ENCODE results near the gene SMG1. TPM values are rescaled to one million over a fixed set of nuclear protein-coding genes. Genes with fewer than 3 reads are reported as not detected.

SMG1 gene
- total and polyA plus RNA-seq, 4 donors: 5.3 to 70.8 (median 22.3) TPM

GRCh38 chr16:18789515-18789849 lies 136.7 kb downstream of the SMG1 start:
- WGBS: under 1% methylated on average over 5 of the region's 5 CpGs
- no peaks in the 10 kb centered on the region for H3K27me3 ChIP-seq (ENCODE audit: control insufficient read depth in 4 of 4, insufficient read depth in 4 of 4, low read length in 3 of 4)
- no peak for TF ChIP-seq MAX (IDR thresholded peaks at IDR 0.05)
- no peak for TF ChIP-seq TAF1 (conservative IDR thresholded peaks at IDR 0.05)
- no peak for TF ChIP-seq FOXA2 (IDR thresholded peaks at IDR 0.05)
- no peak for TF ChIP-seq REST (IDR thresholded peaks at IDR 0.05)
- TF ChIP-seq HNF4G (IDR thresholded peaks at IDR 0.05): no peak
- TF ChIP-seq FOXA1 (IDR thresholded peaks at IDR 0.05): no peak
- TF ChIP-seq SP1 (IDR thresholded peaks at IDR 0.05): no peak
- no peak for TF ChIP-seq RXRA (IDR thresholded peaks at IDR 0.05)
- TF ChIP-seq, protein P1, sequence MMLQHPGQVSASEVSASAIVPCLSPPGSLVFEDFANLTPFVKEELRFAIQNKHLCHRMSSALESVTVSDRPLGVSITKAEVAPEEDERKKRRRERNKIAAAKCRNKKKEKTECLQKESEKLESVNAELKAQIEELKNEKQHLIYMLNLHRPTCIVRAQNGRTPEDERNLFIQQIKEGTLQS (IDR thresholded peaks at IDR 0.05): no peak
- TF ChIP-seq ZBTB33 (IDR thresholded peaks at IDR 0.05): no peak
- no peak for TF ChIP-seq JUND (IDR thresholded peaks at IDR 0.05)
- no peak for TF ChIP-seq GABPA (IDR thresholded peaks at IDR 0.05 in 1 of 2, conservative IDR thresholded peaks at IDR 0.05 in 1 of 2)
- no peak for TF ChIP-seq YY1 (IDR thresholded peaks at IDR 0.05)
- TF ChIP-seq CTCF (IDR thresholded peaks at IDR 0.05; ENCODE audit: low read depth, low read length, missing input control): no peak
- no peak for TF ChIP-seq NR2F2 (IDR thresholded peaks at IDR 0.05)
- no peak for TF ChIP-seq RAD21 (IDR thresholded peaks at IDR 0.05)
- TF ChIP-seq EGR1 (IDR thresholded peaks at IDR 0.05; ENCODE audit: low read depth in 2 of 2): no peak
- no peak for TF ChIP-seq HNF4A (conservative IDR thresholded peaks at IDR 0.05)
- no peak for DNase-seq (ENCODE audit: low spot score)
- peak overlapping the region; percentile 55 to 64 for H3K27ac ChIP-seq (ENCODE audit: low read depth in 1 of 2, low read length in 2 of 2)
- H3K36me3 ChIP-seq (ENCODE audit: control insufficient read depth in 4 of 4, insufficient read depth in 3 of 4, low read depth in 1 of 4, low read length in 3 of 4): peaks cover 16 to 49% (median 29%) of the 10 kb centered on the region in 4 donors
- peak overlapping the region; percentile 94 to 95 for H3K9ac ChIP-seq (ENCODE audit: low read depth in 1 of 2, low read length in 2 of 2)
- no peaks in the 10 kb centered on the region for H3K9me3 ChIP-seq (ENCODE audit: control insufficient read depth in 4 of 4, low read length in 3 of 4)
- peaks cover 4 to 29% (median 21%) of the 10 kb centered on the region in 4 donors for H3K4me1 ChIP-seq (ENCODE audit: control insufficient read depth in 4 of 4, insufficient read depth in 4 of 4, low read length in 3 of 4)
- H3K4me3 ChIP-seq (ENCODE audit: low read depth in 1 of 3, low read length in 3 of 3): peak overlapping the region; percentile 65 to 97 (median 89)
